Nephron progenitor cell (in vitro differentiated cells): ENCODE results near the gene ASIC3.
A peak's percentile ranks its signal among the peaks of the same experiment; 100 is the strongest.

Experiments used
- DNase-seq: peaks from one replicate; pipeline ENCODE4 v3.0.0; 2021
- H3K27ac Mint-ChIP-seq: 2 replicates; pipeline ENCODE4 v1.8.0; 2021; ENCODE audit warnings: mild to moderate bottlenecking, moderate library complexity, mixed read lengths
- H3K27me3 Mint-ChIP-seq: 2 replicates; pipeline ENCODE4 v1.8.0; 2021; ENCODE audit warnings: mild to moderate bottlenecking, low read depth, mixed read lengths; ENCODE audit not compliant: poor library complexity
- H3K36me3 Mint-ChIP-seq: 2 replicates; pipeline ENCODE4 v1.8.0; 2021; ENCODE audit warnings: low read depth, mixed read lengths
- H3K4me1 Mint-ChIP-seq: 2 replicates; pipeline ENCODE4 v1.8.0; 2021; ENCODE audit warnings: mixed read lengths
- H3K4me3 Mint-ChIP-seq: 2 replicates; pipeline ENCODE4 v1.8.0; 2021; ENCODE audit warnings: mild to moderate bottlenecking, moderate library complexity, mixed read lengths
- H3K9me3 Mint-ChIP-seq: 2 replicates; pipeline ENCODE4 v1.8.0; 2021; ENCODE audit warnings: mild to moderate bottlenecking, moderate library complexity, mixed read lengths
- CTCF ChIP-seq: fragments of 200-600 bp; sonication (generic); IDR thresholded peaks from 2 replicates; pipeline ENCODE4 v1.5.0; 2021; ENCODE audit warnings: antibody characterized with exemption

ASIC3 gene

GRCh38 chr7:151003572-151003971 lies 44.8 kb upstream of the ASIC3 start:
- Mint-ChIP-seq H3K27me3 (peaks cover 9% of the 10 kb centered on the region), H3K27ac (peak overlapping the region; percentile 33), H3K4me3 (no peak overlapping the region), H3K4me1 (peaks cover 30% of the 10 kb centered on the region), H3K9me3 (no peaks in the 10 kb centered on the region), H3K36me3 (no peaks in the 10 kb centered on the region)
- no peak for TF ChIP-seq CTCF
- DNase-seq = no peak

GRCh38 chr7:151005566-151005965 lies 42.8 kb upstream of the ASIC3 start:
- peaks cover 9% of the 10 kb centered on the region for H3K27me3 Mint-ChIP-seq
- H3K4me1 Mint-ChIP-seq = peaks cover 37% of the 10 kb centered on the region
- H3K36me3 Mint-ChIP-seq = no peaks in the 10 kb centered on the region
- H3K27ac Mint-ChIP-seq = no peak overlapping the region
- no peaks in the 10 kb centered on the region for H3K9me3 Mint-ChIP-seq
- H3K4me3 Mint-ChIP-seq = no peak overlapping the region
- TF ChIP-seq CTCF = no peak
- no peak for DNase-seq

GRCh38 chr7:151006590-151007300 lies 41.6 kb upstream of the ASIC3 start:
- H3K9me3 Mint-ChIP-seq = no peaks in the 10 kb centered on the region
- DNase-seq = no peak
- H3K4me3 Mint-ChIP-seq = no peak overlapping the region
- H3K27me3 Mint-ChIP-seq = peaks cover 10% of the 10 kb centered on the region
- no peak overlapping the region for H3K27ac Mint-ChIP-seq
- no peaks in the 10 kb centered on the region for H3K36me3 Mint-ChIP-seq
- H3K4me1 Mint-ChIP-seq = peaks cover 44% of the 10 kb centered on the region
- TF ChIP-seq CTCF = no peak

- Mint-ChIP-seq H3K9me3 (no peaks in the 10 kb centered on the region), H3K4me3 (no peak overlapping the region), H3K36me3 (no peaks in the 10 kb centered on the region), H3K4me1 (peaks cover 51% of the 10 kb centered on the region), H3K27me3 (peaks cover 15% of the 10 kb centered on the region), H3K27ac (peak overlapping the region; percentile 87)
- TF ChIP-seq CTCF = no peak
- no peak for DNase-seq
Measured at GRCh38 chr7:151007469-151007898, 40.8 kb upstream of the ASIC3 start.

GRCh38 chr7:151008143-151008510 lies 40.2 kb upstream of the ASIC3 start:
- Mint-ChIP-seq H3K4me1 (peaks cover 57% of the 10 kb centered on the region), H3K4me3 (no peak overlapping the region), H3K9me3 (no peaks in the 10 kb centered on the region), H3K36me3 (no peaks in the 10 kb centered on the region), H3K27ac (no peak overlapping the region), H3K27me3 (peaks cover 15% of the 10 kb centered on the region)
- DNase-seq = no peak
- TF ChIP-seq CTCF = no peak
